Activated T-helper 1 cell treated with anti-CD3 and anti-CD28 coated beads, Interleukin-2, amount 50 U/mL, for 16 hours (primary cell): ENCODE results near the gene KRI1.
A peak's percentile ranks its signal among the peaks of the same experiment; 100 is the strongest.

Experiments
- DNase-seq, 2 donors: peaks; one replicate each; pipeline ENCODE4 v3.0.0-alpha.2; 2020; ENCODE audit warnings: low read depth in 1 of 2, low spot score in 1 of 2

KRI1 gene

GRCh38 chr19:10565567-10566407, at the start of gene KRI1:
Gene KRI1 (minus strand): TSS chr19:10566010. CDS start chr19:10565999, 11 bp downstream.
- peak; percentile 97 to 98 for DNase-seq

GRCh38 chr19:10612499-10613119, 46.8 kb upstream of the KRI1 start:
- DNase-seq, result no peak

GRCh38 chr19:10611907-10612306, 46.1 kb upstream of the KRI1 start:
- DNase-seq, result no peak

- no peak for DNase-seq
Observed at GRCh38 chr19:10604460-10604980, 38.7 kb upstream of the KRI1 start.

GRCh38 chr19:10603873-10604459, 38.2 kb upstream of the KRI1 start:
- no peak for DNase-seq

GRCh38 chr19:10603084-10603872, 37.5 kb upstream of the KRI1 start:
- peak; percentile 54 to 62 for DNase-seq

- DNase-seq, result peak; percentile 79 to 82
Observed at GRCh38 chr19:10602330-10603083, 36.7 kb upstream of the KRI1 start.

GRCh38 chr19:10601999-10602329, 36.2 kb upstream of the KRI1 start:
- no peak for DNase-seq

- no peak for DNase-seq
Observed at GRCh38 chr19:10600149-10600548, 34.3 kb upstream of the KRI1 start.

- no peak for DNase-seq
Observed at GRCh38 chr19:10593820-10594637, 28.2 kb upstream of the KRI1 start.

GRCh38 chr19:10593148-10593547, 27.3 kb upstream of the KRI1 start:
- DNase-seq, result no peak

- DNase-seq, result no peak
Observed at GRCh38 chr19:10587839-10588150, 22.0 kb upstream of the KRI1 start.

- no peak for DNase-seq
Observed at GRCh38 chr19:10587022-10587838, 21.4 kb upstream of the KRI1 start, which contains the start of gene AP1M2. Gene AP1M2 (minus strand): TSS chr19:10587312. CDS start chr19:10587231, 81 bp downstream.

- DNase-seq, result no peak
Observed at GRCh38 chr19:10586396-10586795, 20.6 kb upstream of the KRI1 start.

- no peak for DNase-seq
Observed at GRCh38 chr19:10583036-10583776, 17.4 kb upstream of the KRI1 start.

- no peak for DNase-seq
Observed at GRCh38 chr19:10582091-10582490, 16.3 kb upstream of the KRI1 start.

GRCh38 chr19:10580979-10581631, 15.3 kb upstream of the KRI1 start:
- peak; percentile 75 to 85 for DNase-seq

GRCh38 chr19:10577951-10578350, 12.1 kb upstream of the KRI1 start:
- DNase-seq, result no peak
